ENCODE measurements around the gene INA.

DNA sequence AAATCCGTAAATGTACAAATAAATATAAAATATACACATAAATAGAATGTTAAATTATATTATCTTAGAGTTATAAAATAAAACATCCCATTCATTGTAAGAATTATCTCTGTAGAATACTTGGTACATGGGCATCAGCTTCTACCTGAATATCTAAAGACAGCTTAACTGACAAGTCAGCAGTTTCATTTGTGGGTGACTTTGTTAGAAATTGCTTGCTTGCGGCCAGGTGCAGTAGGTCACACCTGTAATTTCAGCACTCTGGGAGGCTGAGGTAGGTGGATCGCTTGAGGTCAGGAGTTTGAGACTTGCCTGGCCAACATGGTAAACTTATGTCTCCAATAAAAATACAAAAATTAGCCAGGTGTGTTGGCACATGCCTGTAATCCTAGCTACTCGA is 59.4 kb downstream of the INA start:
- TF ChIP-seq CTCF (IDR thresholded peaks at IDR 0.05; ENCODE audit: low read length) (no peak), EZH2 (optimal IDR thresholded peaks at IDR 0.05; ENCODE audit: low read depth, low read length) (no peak)
